UCSD-AML1 (cell line): ENCODE data around the gene ZNF655.
A peak's percentile ranks its signal among the peaks of the same experiment; 100 is the strongest.

Experiments used
- DNase-seq: peaks from one replicate; lab custom pipeline; 2025; ENCODE audit not compliant: unreplicated experiment; lab: John Stamatoyannopoulos, UW

Gene ZNF655

GRCh38 chr7:99601656-99602310 is 43.3 kb downstream of the ZNF655 start:
- DNase-seq, result no peak

DNA sequence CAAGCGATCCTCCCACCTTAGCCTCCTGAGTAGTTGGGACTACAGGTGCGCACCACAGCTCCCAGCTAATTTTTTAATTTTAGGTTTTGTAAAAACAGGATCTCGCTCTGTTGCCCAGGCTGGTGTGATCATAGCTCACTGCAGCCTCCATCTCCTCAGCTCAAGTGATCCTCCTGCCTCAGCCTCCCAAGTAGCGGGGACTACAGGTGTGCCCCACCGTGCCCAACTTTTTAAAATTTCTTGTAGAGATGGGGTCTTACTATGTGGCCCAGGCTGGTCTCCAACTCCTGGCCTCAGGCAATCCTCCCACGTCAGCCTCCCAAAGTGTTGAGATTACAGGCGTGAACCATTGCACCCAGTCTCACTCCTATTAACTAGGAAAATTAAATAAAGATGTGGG is 47.1 kb downstream of the ZNF655 start:
- DNase-seq, result no peak

DNA sequence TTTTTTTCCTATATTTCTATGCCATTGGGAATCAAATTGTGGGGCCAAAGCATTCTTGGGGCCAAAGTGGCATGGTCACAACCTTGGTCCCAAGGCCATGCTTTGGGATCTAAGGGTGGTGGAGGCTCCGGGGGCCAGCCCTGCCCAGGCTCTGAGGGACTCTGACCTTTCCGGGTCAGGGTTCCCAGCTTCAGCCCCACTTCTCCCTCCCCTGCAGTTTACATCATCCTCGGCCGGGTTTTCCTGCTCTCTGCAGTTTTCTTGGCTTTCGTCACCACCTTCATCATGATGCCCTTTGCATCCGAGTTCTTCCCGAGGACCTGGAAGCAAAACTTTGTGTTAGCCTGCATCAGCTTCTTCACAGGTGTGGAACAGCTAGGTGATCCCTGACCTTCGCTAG is 48.1 kb downstream of the ZNF655 start:
- no peak for DNase-seq

GRCh38 chr7:99607548-99607947 is 49.1 kb downstream of the ZNF655 start:
- no peak for DNase-seq

- DNase-seq, result no peak
Measured at GRCh38 chr7:99614495-99614894, 56.1 kb downstream of the ZNF655 start.

DNA sequence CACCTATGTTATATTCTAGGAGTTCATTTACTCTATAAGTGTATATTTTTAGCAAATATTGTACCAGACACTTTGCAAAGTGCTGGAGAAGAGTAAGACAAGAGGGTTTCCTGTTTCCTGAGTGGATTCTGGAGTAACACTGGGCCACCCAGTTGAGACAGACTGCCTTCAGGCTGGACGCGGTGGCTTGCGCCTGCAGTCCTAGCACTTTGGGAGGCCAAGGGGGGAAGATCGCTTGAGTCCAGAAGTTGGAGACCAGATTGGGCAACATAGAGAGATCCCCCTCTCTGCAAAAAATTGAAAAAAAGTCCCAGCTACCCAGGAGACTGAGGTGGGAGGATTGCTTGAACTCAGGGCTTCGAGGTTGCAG is 57.5 kb downstream of the ZNF655 start:
- DNase-seq, result no peak

DNA sequence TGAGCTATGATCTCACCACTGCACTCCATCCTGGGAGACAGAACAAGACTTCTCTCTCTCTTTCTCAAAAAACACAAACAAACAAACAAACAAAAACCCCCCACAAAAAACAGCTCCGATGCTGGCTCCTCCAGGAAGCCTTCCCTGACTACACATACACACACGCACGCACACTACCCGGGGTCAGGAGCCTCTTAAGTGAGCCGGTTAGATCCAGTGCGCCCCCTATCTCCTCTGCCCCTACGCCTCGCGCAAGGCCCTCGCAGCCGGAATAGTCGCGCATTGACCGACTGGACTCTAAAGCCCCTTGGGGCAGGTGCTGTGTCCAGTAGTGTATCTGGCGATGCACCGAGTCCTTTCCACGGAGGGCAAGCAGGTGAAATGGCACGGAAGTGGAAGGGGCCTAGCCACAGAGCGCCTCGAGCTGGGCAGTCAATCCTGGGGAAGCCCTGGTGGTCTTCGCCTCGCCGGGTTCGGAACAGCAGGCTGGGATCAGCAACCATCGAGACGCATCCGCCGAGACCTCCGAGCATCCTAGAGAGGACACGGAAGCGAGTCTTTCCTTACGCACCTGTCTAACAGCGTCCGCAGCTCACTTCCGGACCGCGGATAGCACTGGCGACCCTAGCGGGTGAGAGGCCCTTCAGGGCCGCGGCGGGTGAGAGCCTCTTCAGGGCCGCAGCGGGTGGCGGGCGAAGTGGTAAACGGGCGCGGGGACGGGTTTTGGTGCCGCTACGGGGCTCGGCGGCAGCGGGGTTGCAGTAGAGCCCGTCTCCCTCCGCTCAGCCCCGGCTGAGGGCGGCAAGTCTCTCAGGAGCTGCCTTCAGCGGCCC is 58.1 kb downstream of the ZNF655 start, which contains the start of gene ZSCAN25:
Gene ZSCAN25, plus strand, starts transcription at position 588 of the 833 bp plus-strand sequence. CDS start 2,661 bp downstream, outside the sequence.
- peak; percentile 83 for DNase-seq

GRCh38 chr7:99617192-99617781 is 58.8 kb downstream of the ZNF655 start:
- no peak for DNase-seq

DNA sequence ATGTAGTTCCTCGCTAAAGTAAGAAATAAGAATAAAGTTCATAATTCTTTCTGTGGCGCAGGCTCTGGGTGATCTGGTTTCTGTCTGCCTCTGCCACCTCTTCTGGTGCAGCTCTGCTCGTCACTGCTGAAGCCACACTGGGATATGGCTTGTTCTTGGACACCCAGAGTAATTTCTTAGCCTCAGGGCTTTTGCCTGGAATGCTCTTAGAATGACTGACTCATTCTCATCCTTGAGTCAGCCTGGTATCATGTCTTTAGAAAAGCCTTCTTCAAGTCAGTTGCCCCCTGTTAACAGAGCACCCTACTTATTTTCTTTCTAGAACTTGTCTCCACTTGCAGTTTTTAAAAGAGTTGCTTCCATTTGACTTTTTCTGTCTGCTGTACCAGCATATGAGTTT is 60.3 kb downstream of the ZNF655 start:
- DNase-seq, result no peak

GRCh38 chr7:99619571-99620130 is 61.2 kb downstream of the ZNF655 start:
- no peak for DNase-seq

GRCh38 chr7:99621271-99621670 is 62.8 kb downstream of the ZNF655 start:
- no peak for DNase-seq

- DNase-seq, result no peak
Measured at GRCh38 chr7:99622596-99622995, 64.2 kb downstream of the ZNF655 start.

- DNase-seq, result no peak
Measured at GRCh38 chr7:99623091-99623693, 64.8 kb downstream of the ZNF655 start.

GRCh38 chr7:99623702-99624447 is 65.4 kb downstream of the ZNF655 start:
- DNase-seq, result no peak

DNA sequence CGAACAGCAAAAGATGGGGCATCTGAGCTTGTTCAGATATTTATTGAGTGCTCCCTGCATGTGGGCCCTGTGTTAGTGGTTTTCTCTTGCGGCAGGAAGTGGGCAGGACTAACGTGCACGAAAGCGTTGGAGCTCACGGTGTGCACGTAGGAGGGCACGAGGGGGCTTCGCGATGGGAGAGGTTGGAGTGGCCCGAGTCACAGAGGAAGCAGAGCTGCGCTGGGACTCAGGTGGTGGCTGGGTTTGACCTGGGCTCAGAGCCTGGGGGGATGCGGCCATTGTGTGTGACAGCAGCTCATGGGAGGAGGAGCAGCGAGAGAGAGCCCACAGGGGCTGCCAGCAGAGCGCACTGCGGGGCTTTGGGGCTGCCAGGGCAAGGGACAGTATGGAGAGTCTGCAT is 66.0 kb downstream of the ZNF655 start:
- DNase-seq, result no peak

- DNase-seq, result no peak
Measured at GRCh38 chr7:99625321-99625720, 66.9 kb downstream of the ZNF655 start.

GRCh38 chr7:99625961-99626360 is 67.5 kb downstream of the ZNF655 start:
- no peak for DNase-seq
